Measurements from ENCODE around the gene FRMD8. TPM values are rescaled to one million over a fixed set of nuclear protein-coding genes. Genes with fewer than 3 reads are reported as not detected.

FRMD8 gene
- total RNA-seq, 1 experiment from 2014 or later: 68.3 TPM

DNA sequence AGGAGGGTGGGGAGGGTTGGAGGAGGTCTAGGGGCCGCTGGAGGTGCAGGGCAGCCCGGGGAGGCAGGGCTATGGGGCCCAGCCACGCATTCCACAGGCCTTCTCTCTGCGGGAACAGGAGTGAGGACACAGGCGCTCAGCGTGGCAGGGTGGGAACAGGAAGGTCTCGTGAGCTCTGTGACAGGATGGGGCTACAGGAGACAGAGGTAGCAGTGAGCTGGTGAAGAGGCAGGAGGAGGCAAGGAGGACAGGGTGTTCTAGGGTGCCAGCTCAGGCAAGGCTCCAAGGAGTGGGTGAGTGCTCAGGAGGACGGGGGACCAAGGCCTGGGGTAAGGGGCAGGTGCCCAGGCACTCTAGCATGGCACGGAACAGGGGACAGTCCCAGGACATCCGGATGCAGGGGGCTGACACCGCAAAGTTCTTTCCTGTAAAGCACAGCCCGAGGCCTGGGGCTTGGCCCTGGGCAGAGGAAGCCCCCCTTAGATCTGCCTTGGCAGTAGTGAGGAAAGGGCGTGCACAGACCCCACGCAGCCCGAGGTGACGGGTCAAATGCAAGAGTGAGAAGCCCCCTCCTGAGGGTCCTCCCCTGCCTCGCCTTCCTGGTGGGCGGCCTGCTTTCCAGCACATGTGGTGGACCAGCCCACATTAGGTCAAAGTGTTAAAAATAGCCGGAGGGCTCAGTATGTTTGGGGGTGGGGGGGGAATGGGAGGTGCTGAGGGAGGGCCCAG, 31.4 kb downstream of the FRMD8 start:
- TF ChIP-seq EZH2phosphoT487 (IDR thresholded peaks at IDR 0.05; ENCODE audit: borderline replicate concordance, low read length) (no peak), EZH2 (IDR thresholded peaks at IDR 0.05; ENCODE audit: low read length, unreplicated experiment) (no peak)
- TF ChIP-seq, protein P1, sequence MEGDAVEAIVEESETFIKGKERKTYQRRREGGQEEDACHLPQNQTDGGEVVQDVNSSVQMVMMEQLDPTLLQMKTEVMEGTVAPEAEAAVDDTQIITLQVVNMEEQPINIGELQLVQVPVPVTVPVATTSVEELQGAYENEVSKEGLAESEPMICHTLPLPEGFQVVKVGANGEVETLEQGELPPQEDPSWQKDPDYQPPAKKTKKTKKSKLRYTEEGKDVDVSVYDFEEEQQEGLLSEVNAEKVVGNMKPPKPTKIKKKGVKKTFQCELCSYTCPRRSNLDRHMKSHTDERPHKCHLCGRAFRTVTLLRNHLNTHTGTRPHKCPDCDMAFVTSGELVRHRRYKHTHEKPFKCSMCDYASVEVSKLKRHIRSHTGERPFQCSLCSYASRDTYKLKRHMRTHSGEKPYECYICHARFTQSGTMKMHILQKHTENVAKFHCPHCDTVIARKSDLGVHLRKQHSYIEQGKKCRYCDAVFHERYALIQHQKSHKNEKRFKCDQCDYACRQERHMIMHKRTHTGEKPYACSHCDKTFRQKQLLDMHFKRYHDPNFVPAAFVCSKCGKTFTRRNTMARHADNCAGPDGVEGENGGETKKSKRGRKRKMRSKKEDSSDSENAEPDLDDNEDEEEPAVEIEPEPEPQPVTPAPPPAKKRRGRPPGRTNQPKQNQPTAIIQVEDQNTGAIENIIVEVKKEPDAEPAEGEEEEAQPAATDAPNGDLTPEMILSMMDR (conservative IDR thresholded peaks at IDR 0.05; ENCODE audit: low read depth, low read length): no peak
- Histone ChIP-seq H3K27me3 (ENCODE audit: low read length) (no peaks in the 10 kb centered on the region), H3K9me3 (ENCODE audit: low read length) (no peaks in the 10 kb centered on the region), H3K4me2 (ENCODE audit: low read length) (peak overlapping the region; percentile 75), H3K36me3 (ENCODE audit: low read depth, low read length) (peaks cover 5% of the 10 kb centered on the region), H3K27ac (ENCODE audit: low read length) (peak overlapping the region; percentile 99), H3K4me3 (ENCODE audit: low read length) (no peak overlapping the region), H2AFZ (ENCODE audit: low read length) (no peak overlapping the region), H3K9me2 (replicated peaks; ENCODE audit: low read length) (no peaks in the 10 kb centered on the region), H3K9ac (ENCODE audit: low read length) (peak overlapping the region; percentile 92), H3K79me2 (ENCODE audit: low read length) (peaks cover 22% of the 10 kb centered on the region), H3F3A (ENCODE audit: low read length, unreplicated experiment) (peaks cover 4% of the 10 kb centered on the region), H3K4me1 (ENCODE audit: insufficient read depth, low read length) (peaks cover 53% of the 10 kb centered on the region), H4K20me1 (ENCODE audit: low read length) (peaks cover 2% of the 10 kb centered on the region)
- POLR2A ChIA-PET (ENCODE audit: unreplicated experiment): interaction anchor here (0.5 to 1.9 kb wide), 5 partner anchors 33 to 442 kb away, joined by 3 to 18 read pairs (median 4); partner anchors contain the start of genes MALAT1 and MUS81
- ATAC-seq: no peak
- CTCF ChIA-PET: no interaction called here
- peak; percentile 9 for DNase-seq
- intact Hi-C loops (cut with micrococcal nuclease): no loop called here
- BruUV-seq (replicated peaks): no TSS peak

DNA sequence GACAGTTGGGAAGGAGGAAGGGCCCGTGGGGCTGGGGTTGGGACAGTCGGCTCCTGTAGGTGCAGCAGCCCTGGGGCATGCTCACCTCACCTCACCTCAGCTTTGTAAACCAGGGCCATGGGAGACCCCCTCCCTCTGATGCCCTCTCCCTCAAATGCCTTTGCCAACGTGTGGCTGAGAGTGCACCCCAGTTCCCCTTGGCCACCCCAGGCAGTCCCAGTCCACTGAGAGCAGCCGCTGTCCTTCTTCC, 31.9 kb downstream of the FRMD8 start:
- TF ChIP-seq EZH2phosphoT487 (IDR thresholded peaks at IDR 0.05; ENCODE audit: borderline replicate concordance, low read length): no peak
- TF ChIP-seq, protein P1 (conservative IDR thresholded peaks at IDR 0.05; ENCODE audit: low read depth, low read length): no peak
- TF ChIP-seq EZH2 (IDR thresholded peaks at IDR 0.05; ENCODE audit: low read length, unreplicated experiment): no peak
- Histone ChIP-seq H3K36me3 (ENCODE audit: low read depth, low read length) (peaks cover 9% of the 10 kb centered on the region), H3K9me3 (ENCODE audit: low read length) (no peaks in the 10 kb centered on the region), H3K4me2 (ENCODE audit: low read length) (peak overlapping the region; percentile 75), H3K79me2 (ENCODE audit: low read length) (peaks cover 27% of the 10 kb centered on the region), H3K9me2 (replicated peaks; ENCODE audit: low read length) (no peaks in the 10 kb centered on the region), H2AFZ (ENCODE audit: low read length) (no peak overlapping the region), H3K4me3 (ENCODE audit: low read length) (no peak overlapping the region), H3K27ac (ENCODE audit: low read length) (peak overlapping the region; percentile 99), H3K9ac (ENCODE audit: low read length) (peak overlapping the region; percentile 92), H3F3A (ENCODE audit: low read length, unreplicated experiment) (peaks cover 9% of the 10 kb centered on the region), H4K20me1 (ENCODE audit: low read length) (peaks cover 6% of the 10 kb centered on the region), H3K4me1 (ENCODE audit: insufficient read depth, low read length) (peaks cover 53% of the 10 kb centered on the region), H3K27me3 (ENCODE audit: low read length) (no peaks in the 10 kb centered on the region)
- CTCF ChIA-PET: interaction anchor here (0.6 kb wide), 2 partner anchors 14 to 80 kb away, joined by 4 read pairs; partner anchors contain the start of gene MALAT1
- intact Hi-C loops (cut with micrococcal nuclease): no loop called here
- no peak; the same call in 1 of the 2 replicates for ATAC-seq
- POLR2A ChIA-PET (ENCODE audit: unreplicated experiment): interaction anchor here (0.5 to 1.9 kb wide), 3 partner anchors 81 to 442 kb away, joined by 3 to 5 read pairs (median 3); partner anchors contain the start of genes MALAT1 and MUS81
- TSS peak; percentile 5 for BruUV-seq (replicated peaks)
- no peak for DNase-seq
